Suppressor macrophage treated with lipopolysaccharide for 1 hour (primary cell): Measurements from ENCODE around the gene SMNDC1.
A peak's percentile ranks its signal among the peaks of the same experiment; 100 is the strongest.

ENCODE experiments used
- DNase-seq, 3 donors: peaks; one replicate each; pipeline ENCODE4 v3.0.0-alpha.2; 2020 to 2022

The SMNDC1 gene

GRCh38 chr10:110326351-110327032 is 21.8 kb upstream of the SMNDC1 start:
- peak; percentile 59 to 90 (median 78) for DNase-seq

- peak; percentile 87 to 98 (median 93) for DNase-seq
These were observed 20.1 kb upstream of the SMNDC1 start for GRCh38 chr10:110324805-110325280.

- peak; percentile 41 to 69 (median 48) for DNase-seq
These were observed 19.6 kb upstream of the SMNDC1 start for GRCh38 chr10:110324201-110324804.

- peak; percentile 55 to 77 (median 64) for DNase-seq
These were observed 18.8 kb upstream of the SMNDC1 start for GRCh38 chr10:110323503-110323902.

- DNase-seq, result no peak
These were observed 17.3 kb upstream of the SMNDC1 start for GRCh38 chr10:110321869-110322620.

- no peak for DNase-seq
These were observed 13.4 kb upstream of the SMNDC1 start for GRCh38 chr10:110317866-110318850.

- DNase-seq, result no peak
These were observed 9.0 kb upstream of the SMNDC1 start for GRCh38 chr10:110313674-110314073.

GRCh38 chr10:110312206-110312605 is 7.5 kb upstream of the SMNDC1 start:
- no peak for DNase-seq

GRCh38 chr10:110311357-110311949 is 6.7 kb upstream of the SMNDC1 start:
- DNase-seq, result peak; percentile 75 to 85 (median 77)

GRCh38 chr10:110310741-110311140 is 6.0 kb upstream of the SMNDC1 start:
- DNase-seq, result peak; percentile 54 to 77 (median 59)

- no peak for DNase-seq
These were observed 3.1 kb upstream of the SMNDC1 start for GRCh38 chr10:110307805-110308204.

GRCh38 chr10:110306452-110306768 is 1.7 kb upstream of the SMNDC1 start:
- DNase-seq, result no peak

GRCh38 chr10:110305767-110306451 is 1.2 kb upstream of the SMNDC1 start:
- peak; percentile 78 to 92 (median 88) for DNase-seq

GRCh38 chr10:110304394-110304779 is 333 bp downstream of the SMNDC1 start:
- DNase-seq, result peak; percentile 42 to 73 (median 58)

- no peak for DNase-seq
These were observed 1.0 kb downstream of the SMNDC1 start for GRCh38 chr10:110303681-110304080.

GRCh38 chr10:110300486-110300986 is 4.2 kb downstream of the SMNDC1 start:
- DNase-seq, result no peak

- DNase-seq, result no peak
These were observed 7.8 kb downstream of the SMNDC1 start for GRCh38 chr10:110296966-110297365.

- no peak for DNase-seq
These were observed 17.9 kb downstream of the SMNDC1 start for GRCh38 chr10:110286841-110287240.

GRCh38 chr10:110285501-110285900 is 19.2 kb downstream of the SMNDC1 start:
- DNase-seq, result no peak

GRCh38 chr10:110284262-110284661 is 20.5 kb downstream of the SMNDC1 start:
- DNase-seq, result no peak

- peak; percentile 80 to 88 (median 85) for DNase-seq
These were observed 25.2 kb downstream of the SMNDC1 start for GRCh38 chr10:110279407-110279986.
